Activated naive CD4-positive, alpha-beta T cell treated with anti-CD3 and anti-CD28 coated beads, Interleukin-2, amount 50 U/mL, for 16 hours (primary cell): ENCODE measurements around the gene IQSEC1.

Experiments used
- DNase-seq: peaks from one replicate; pipeline ENCODE4 v3.0.0-alpha.2; 2020

IQSEC1 gene

GRCh38 chr3:13013994-13014754 is 59.1 kb downstream of the IQSEC1 start:
- DNase-seq = peak; percentile 38

- DNase-seq = no peak
Measured at GRCh38 chr3:13013566-13013965, 59.7 kb downstream of the IQSEC1 start.

GRCh38 chr3:13013151-13013561 is 60.1 kb downstream of the IQSEC1 start:
- DNase-seq = no peak

- DNase-seq = peak; percentile 37
Measured at GRCh38 chr3:13012221-13012691, 61.0 kb downstream of the IQSEC1 start.

- peak; percentile 81 for DNase-seq
Measured at GRCh38 chr3:13011573-13012220, 61.5 kb downstream of the IQSEC1 start.

GRCh38 chr3:13010780-13011572 is 62.3 kb downstream of the IQSEC1 start:
- no peak for DNase-seq

GRCh38 chr3:13009946-13010315 is 63.3 kb downstream of the IQSEC1 start:
- DNase-seq = no peak

GRCh38 chr3:13009132-13009945 is 63.9 kb downstream of the IQSEC1 start:
- DNase-seq = no peak

GRCh38 chr3:13008155-13008995 is 64.9 kb downstream of the IQSEC1 start:
- no peak for DNase-seq

- no peak for DNase-seq
Measured at GRCh38 chr3:13007251-13007941, 65.8 kb downstream of the IQSEC1 start.

- DNase-seq = no peak
Measured at GRCh38 chr3:13006216-13006990, 66.8 kb downstream of the IQSEC1 start.

- no peak for DNase-seq
Measured at GRCh38 chr3:13005301-13005700, 67.9 kb downstream of the IQSEC1 start.

GRCh38 chr3:13004376-13004775 is 68.9 kb downstream of the IQSEC1 start:
- DNase-seq = no peak

GRCh38 chr3:13003608-13004007 is 69.6 kb downstream of the IQSEC1 start:
- DNase-seq = no peak

- no peak for DNase-seq
Measured at GRCh38 chr3:13002398-13003124, 70.7 kb downstream of the IQSEC1 start.

- no peak for DNase-seq
Measured at GRCh38 chr3:12999147-13000140, 73.8 kb downstream of the IQSEC1 start.

GRCh38 chr3:12998648-12999047 is 74.6 kb downstream of the IQSEC1 start:
- DNase-seq = no peak

- DNase-seq = no peak
Measured at GRCh38 chr3:12997387-12997786, 75.8 kb downstream of the IQSEC1 start.
